ENCODE measurements around the gene PLCG2.
"Not testable (repeated sequence)": the region's sequence is repeated elsewhere in the genome, so short reads cannot be mapped to it uniquely, and the experiment has no call there.

PLCG2 gene

DNA sequence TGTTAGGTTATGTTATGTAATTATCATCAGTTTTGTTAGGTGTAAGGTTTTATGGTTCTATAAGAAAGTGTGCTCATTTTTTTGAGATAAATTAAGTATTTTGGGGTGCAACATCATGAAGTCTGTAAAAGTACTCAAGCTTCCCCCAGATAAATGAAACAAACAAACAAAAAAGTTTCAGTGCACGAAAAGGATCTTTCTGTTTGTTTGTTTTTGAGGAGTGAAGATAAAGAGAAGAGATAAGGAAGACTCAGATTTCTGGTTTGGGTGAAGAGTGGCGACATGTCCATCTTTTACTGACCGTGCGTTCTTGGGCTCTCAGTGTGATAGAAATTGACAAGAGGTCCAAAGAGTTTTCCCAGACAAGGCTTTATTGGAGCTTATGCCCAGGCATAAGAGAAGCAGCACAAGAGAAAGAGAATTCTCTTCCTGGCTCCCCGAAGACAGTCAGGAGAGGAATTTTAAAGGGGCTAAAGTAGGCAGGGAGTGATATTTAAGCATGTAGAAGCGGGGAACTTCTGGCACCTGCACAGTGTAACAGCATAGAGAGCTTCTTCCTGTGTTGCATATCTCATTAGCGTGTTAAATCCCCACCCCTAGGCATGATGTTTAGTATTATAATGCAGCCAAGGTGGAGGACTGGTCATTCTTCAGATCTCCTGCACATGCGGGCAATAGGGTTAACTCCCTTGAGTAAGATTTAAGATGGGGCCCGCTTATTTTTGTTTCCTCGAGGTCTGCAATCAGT, 71.3 kb downstream of the PLCG2 start:
- no peak for DNase-seq

DNA sequence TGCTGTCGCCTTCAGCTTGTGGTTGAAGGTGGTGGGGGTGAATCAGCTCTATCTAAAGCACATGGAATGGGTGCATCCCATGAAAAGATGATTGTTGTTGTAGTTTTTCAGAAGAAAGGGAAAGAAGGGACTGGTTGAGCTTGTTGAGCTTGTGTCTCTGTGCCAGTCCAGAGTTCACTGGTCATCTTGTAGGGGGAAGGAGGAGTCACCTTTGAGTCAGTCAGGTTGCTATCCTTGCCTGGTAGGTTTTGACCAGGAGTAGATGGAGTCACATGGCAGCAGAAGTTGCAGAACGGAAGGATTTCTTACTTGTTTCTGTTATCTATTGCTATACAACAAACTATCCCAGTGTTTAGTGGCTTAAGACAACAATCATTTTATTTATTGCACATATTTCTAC, 73.3 kb downstream of the PLCG2 start:
- DNase-seq = no peak

- no peak for DNase-seq
These were observed 76.6 kb downstream of the PLCG2 start for GRCh38 chr16:81855552-81856153.

DNA sequence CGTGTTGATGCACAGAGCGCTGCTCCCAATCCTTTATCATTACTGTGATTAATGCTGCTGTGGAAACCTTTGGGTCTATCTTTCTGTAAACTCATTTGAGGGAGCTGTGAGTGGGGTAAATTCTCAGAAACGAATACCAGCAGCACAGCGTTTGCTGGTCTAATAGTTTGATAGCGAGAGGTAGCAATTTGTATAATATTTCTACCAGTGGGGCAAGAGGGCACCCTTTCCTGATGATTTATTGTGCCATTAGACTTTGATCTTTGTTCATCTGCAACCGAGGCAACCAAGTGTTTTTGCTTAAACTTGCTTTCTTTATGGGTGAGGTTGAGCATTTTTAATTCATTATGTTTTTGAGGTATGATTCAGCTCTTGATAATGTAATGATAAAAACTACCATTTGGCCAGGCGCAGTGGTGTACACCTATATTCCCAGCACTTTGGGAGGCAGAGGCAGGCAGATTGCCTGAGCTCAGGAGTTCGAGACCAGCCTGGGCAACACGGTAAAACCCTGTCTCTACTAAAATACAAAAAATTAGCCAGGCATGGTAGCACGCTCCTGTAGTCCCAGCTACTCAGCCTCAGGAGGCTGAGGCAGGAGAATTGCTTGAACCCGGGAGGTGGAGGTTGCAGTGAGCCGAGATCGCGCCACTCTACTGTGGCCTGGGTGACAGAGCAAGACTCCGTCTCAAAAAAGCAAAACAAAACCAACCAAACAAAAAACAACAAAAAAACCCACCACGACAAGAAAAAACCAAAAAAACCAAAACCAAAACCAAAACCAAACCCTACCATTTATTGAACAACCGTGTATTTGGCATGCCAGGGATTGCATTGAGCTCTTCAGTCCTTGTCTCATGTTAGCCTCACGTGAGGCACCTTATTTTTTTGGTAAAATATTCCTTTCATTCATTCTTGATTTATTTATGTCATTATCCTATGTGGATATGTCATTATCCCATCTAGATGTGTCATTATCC, 81.5 kb downstream of the PLCG2 start:
- no peak for DNase-seq

DNA sequence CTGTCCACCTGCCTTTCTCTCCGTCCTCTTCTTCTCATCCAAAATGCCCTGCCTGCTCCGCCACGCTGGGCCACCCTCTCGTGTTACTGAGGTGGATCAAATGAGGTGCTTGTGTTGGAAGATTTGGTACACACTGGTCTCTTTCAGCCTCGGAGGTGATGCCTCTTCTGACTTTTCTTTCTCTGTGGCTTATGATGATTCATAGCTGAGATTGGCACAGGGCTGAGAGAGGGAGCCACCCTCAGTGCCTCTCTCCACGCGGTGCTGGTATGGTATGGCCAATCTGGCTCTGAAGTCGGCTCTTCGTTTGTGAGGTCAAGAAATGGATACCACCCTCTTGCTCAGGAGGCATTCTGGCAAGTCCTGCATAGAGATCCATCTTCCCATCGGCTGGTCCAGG, 82.4 kb downstream of the PLCG2 start:
- DNase-seq = no peak

- no peak for DNase-seq
These were observed 82.8 kb downstream of the PLCG2 start for GRCh38 chr16:81861915-81862314.

- no peak for DNase-seq
These were observed 84.7 kb downstream of the PLCG2 start for GRCh38 chr16:81863630-81864352.

DNA sequence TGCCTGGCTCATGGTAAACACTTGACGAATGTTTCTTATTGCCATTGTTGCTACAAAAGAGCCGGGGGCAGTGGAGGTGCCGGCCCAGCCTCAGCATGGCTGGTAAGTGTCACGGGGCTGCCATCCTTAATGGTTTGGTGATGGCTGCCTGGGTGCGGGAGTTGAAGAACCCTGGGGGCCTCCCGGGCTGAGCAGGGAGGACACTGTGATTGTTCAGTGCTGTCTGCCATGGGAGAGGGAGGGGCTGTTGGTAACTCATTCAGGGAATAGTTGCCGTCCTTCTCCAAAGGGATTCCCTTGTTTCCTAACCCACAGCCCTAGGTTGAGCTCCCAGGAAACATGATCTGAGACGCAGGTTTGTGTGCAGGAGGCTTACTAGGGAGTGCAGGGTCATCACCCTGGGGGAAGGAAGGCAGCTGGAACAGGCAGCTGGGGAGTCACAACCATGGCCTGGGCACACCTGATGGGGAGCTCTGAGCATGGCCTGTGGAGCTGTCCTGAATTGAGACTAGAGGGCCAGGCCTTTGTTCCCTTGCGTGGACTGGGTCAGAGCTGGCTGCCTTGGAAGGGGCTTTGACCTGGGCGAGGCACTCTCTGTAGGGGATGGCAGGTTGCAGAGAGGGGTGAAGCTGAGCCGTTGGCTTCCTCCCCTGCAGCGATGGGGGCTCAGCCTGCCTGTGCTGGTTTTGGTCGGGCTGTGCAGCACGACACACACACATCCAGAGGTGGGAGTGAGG, 85.7 kb downstream of the PLCG2 start:
- DNase-seq = no peak

DNA sequence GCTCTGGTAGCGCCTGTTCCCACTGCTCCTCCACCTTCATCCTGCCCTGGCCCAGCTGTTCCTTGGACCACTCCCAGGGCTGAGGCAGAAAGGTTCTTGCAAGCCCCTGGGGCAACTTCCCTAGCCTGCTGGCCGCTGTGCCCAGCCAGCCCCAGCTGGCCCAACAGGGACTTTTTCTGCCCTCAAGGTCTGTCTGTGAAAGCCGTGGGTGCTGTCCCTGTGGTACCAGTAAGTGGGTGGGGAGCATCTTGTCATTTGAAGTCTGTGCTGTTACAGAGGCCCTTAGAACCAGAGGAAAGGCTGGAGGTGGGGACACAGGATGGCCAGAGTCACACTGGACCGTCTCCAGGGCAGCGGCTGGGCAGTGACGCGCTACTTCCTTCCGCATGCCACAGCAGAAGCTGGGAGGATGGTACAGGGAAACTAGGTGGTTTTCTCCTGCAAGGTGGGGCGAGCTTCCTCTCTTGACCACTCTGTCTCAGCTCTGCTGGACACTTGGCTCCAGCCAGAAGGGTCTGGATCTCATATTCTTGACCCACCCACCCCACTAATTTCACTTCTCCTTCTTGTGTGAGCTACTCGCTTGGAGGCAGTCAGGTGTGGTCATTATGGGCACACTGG, 87.8 kb downstream of the PLCG2 start:
- no peak for DNase-seq

GRCh38 chr16:81868057-81868748, 89.1 kb downstream of the PLCG2 start:
- no peak for DNase-seq

- no peak for DNase-seq
These were observed 90.2 kb downstream of the PLCG2 start for GRCh38 chr16:81869326-81869725.

- no peak for DNase-seq
These were observed 94.1 kb downstream of the PLCG2 start for GRCh38 chr16:81873206-81873605.

DNA sequence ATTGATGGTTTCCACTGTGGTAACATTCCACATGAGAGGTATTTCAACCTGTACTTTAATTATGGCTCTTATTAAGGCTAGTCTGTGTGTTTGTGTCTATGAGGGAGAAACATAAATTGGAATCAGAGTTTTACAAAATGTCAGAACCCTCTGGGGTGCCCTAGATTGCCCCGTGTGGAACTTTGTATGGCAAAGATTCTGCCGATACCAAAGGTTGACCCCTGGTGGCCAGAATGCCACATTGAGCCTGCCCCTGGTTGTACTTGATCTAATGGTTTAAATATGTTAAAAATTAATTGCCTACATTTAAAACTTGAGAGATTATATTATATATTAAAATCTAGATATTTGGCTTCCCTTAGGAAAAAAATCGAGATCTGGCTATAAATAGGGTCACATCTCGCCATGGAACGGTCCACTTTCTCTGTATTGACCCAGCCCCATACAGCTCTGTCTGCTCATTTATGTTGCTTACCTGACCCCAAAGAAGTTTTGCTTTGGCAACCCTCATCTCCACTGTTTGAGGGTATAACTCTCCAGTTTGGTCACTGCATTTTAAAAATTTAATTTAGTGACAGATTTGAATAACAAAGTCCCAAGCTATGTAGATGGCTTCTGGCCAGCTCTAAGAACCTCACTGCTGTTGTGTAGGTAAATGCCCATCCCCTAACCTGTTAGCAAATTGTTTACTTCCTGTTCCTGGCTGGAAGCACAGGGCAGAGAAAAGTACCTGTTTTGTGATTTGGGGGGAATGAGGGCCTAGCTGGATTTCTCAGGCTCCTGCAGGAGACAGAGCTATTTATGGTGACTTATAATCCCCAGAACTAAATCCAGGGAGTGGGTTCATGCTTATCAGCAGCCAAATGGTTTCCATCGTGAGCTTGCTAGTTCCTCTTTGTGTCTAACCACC, 95.0 kb downstream of the PLCG2 start:
- no peak for DNase-seq

- DNase-seq = no peak
These were observed 96.4 kb downstream of the PLCG2 start for GRCh38 chr16:81875461-81875860.

GRCh38 chr16:81876273-81876900, 97.3 kb downstream of the PLCG2 start:
- no peak for DNase-seq

- DNase-seq = not testable (repeated sequence)
These were observed 98.4 kb downstream of the PLCG2 start for GRCh38 chr16:81877490-81877889.

DNA sequence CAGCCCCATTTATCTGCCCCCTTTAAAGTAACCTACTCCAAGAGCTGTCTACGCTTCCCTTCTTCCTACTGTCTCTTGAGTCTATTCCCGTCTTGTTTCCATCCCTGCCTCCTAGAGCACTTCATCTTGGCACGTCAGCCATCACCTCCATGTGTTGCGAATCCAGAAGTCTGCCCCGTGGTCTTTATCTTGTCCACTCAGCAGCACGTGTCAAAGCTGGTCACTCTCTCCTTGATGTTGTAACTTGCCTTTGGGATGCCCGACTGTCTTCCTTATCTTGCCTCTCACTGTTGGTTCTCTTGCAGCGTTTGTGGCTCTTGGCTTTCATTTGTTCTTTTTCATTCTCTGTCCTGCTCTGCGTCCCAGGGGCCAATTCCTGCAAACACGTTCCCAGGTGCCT, 99.4 kb downstream of the PLCG2 start:
- no peak for DNase-seq

- no peak for DNase-seq
These were observed 100.5 kb downstream of the PLCG2 start for GRCh38 chr16:81879625-81880024.

- DNase-seq = no peak
These were observed 101.7 kb downstream of the PLCG2 start for GRCh38 chr16:81880816-81881215.
